Measurements from ENCODE around the gene SPTBN2. TPM values are rescaled to one million over a fixed set of nuclear protein-coding genes. Genes with fewer than 3 reads are reported as not detected.

SPTBN2 gene
- total RNA-seq, 1 experiment from 2014 or later = 18.5 TPM

GRCh38 chr11:66717925-66718319 lies 11.1 kb downstream of the SPTBN2 start:
- no peak overlapping the region for H3K4me3 ChIP-seq (replicated peaks in 1 of 2; ENCODE audit: low read depth in 1 of 2, low read length in 2 of 2)
- BruUV-seq (replicated peaks) = no TSS peak

More at GRCh38 chr11:66717925-66718319, 11.1 kb downstream of the SPTBN2 start:
- ATAC-seq (no peak), DNase-seq (ENCODE audit: low read depth, low spot score) (no peak)
- H2AFZ ChIP-seq (ENCODE audit: low read depth, low read length, poor library complexity, severe bottlenecking) = no peak overlapping the region
- no peaks in the 10 kb centered on the region for H4K20me1 ChIP-seq (ENCODE audit: insufficient read depth)
- H3K27me3 ChIP-seq (ENCODE audit: insufficient read depth, low read length) = no peaks in the 10 kb centered on the region
- H3K36me3 ChIP-seq (ENCODE audit: control insufficient read depth in 1 of 2, insufficient read depth in 2 of 2, low read length in 2 of 2) = no peaks in the 10 kb centered on the region; a peak in 2 of 4 replicates
- ChIA-PET POLR2A (no interaction called here), RAD21 (ENCODE audit: low non-redundant PET in 1 of 2, low total read pairs in 2 of 2, uncharacterized antibody in 2 of 2, unreplicated experiment in 2 of 2) (no interaction called here), CTCF (no interaction called here)
- H3K79me2 ChIP-seq (ENCODE audit: insufficient read depth, low read length) = no peaks in the 10 kb centered on the region
- TF ChIP-seq SIN3A (IDR thresholded peaks at IDR 0.05; ENCODE audit: low read depth) (no peak), POLR2AphosphoS5 (IDR thresholded peaks at IDR 0.05; ENCODE audit: low read depth, low read length) (no peak), RAD21 (IDR thresholded peaks at IDR 0.05; ENCODE audit: low read depth) (no peak), EZH2 (IDR thresholded peaks at IDR 0.05) (no peak), SP1 (IDR thresholded peaks at IDR 0.05; ENCODE audit: low read depth) (no peak), EGR1 (IDR thresholded peaks at IDR 0.05; ENCODE audit: low read depth) (no peak), JUND (IDR thresholded peaks at IDR 0.05) (no peak), ZFX (IDR thresholded peaks at IDR 0.05) (no peak), EZH2phosphoT487 (IDR thresholded peaks at IDR 0.05; ENCODE audit: borderline replicate concordance) (no peak), ATF3 (IDR thresholded peaks at IDR 0.05) (no peak), YY1 (IDR thresholded peaks at IDR 0.05; ENCODE audit: extremely low read depth, insufficient replicate concordance, low read depth, low read length) (no peak), FOSL1 (IDR thresholded peaks at IDR 0.05; ENCODE audit: low read depth) (no peak), CBX3 (IDR thresholded peaks at IDR 0.05; ENCODE audit: low read depth) (no peak), ZNF274 (IDR thresholded peaks at IDR 0.05; ENCODE audit: low read depth, low read length) (no peak), REST (IDR thresholded peaks at IDR 0.05; ENCODE audit: low read depth) (no peak), ZBTB33 (IDR thresholded peaks at IDR 0.05; ENCODE audit: extremely low read depth, insufficient replicate concordance, low read length) (no peak), CEBPB (IDR thresholded peaks at IDR 0.05; ENCODE audit: low read depth) (no peak), SRF (IDR thresholded peaks at IDR 0.05; ENCODE audit: low read depth) (no peak)
- TF ChIP-seq, protein P1, sequence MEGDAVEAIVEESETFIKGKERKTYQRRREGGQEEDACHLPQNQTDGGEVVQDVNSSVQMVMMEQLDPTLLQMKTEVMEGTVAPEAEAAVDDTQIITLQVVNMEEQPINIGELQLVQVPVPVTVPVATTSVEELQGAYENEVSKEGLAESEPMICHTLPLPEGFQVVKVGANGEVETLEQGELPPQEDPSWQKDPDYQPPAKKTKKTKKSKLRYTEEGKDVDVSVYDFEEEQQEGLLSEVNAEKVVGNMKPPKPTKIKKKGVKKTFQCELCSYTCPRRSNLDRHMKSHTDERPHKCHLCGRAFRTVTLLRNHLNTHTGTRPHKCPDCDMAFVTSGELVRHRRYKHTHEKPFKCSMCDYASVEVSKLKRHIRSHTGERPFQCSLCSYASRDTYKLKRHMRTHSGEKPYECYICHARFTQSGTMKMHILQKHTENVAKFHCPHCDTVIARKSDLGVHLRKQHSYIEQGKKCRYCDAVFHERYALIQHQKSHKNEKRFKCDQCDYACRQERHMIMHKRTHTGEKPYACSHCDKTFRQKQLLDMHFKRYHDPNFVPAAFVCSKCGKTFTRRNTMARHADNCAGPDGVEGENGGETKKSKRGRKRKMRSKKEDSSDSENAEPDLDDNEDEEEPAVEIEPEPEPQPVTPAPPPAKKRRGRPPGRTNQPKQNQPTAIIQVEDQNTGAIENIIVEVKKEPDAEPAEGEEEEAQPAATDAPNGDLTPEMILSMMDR (IDR thresholded peaks at IDR 0.05 in 2 of 3, conservative IDR thresholded peaks at IDR 0.05 in 1 of 3; ENCODE audit: borderline replicate concordance in 1 of 3, insufficient read depth in 1 of 3, low read depth in 2 of 3, low read length in 2 of 3) = no peak
- H3K9ac ChIP-seq (ENCODE audit: low read length) = no peak overlapping the region
- H3K4me1 ChIP-seq (ENCODE audit: control insufficient read depth in 1 of 2, insufficient read depth in 2 of 2, low read length in 2 of 2) = peaks cover 24 to 34% of the 10 kb centered on the region in 2 experiments
- intact Hi-C loops (cut with micrococcal nuclease) = no loop called here
- H3K9me3 ChIP-seq (ENCODE audit: control insufficient read depth in 1 of 2, insufficient read depth in 1 of 2, low read depth in 1 of 2, low read length in 2 of 2) = no peaks in the 10 kb centered on the region
- H3K4me2 ChIP-seq (ENCODE audit: low read length) = no peak overlapping the region
- H3K9me2 ChIP-seq (ENCODE audit: insufficient read depth) = no peaks in the 10 kb centered on the region
- no peak overlapping the region for H3K27ac ChIP-seq (ENCODE audit: low read depth, low read length)

All from HCT116 (cell line).